ENCODE data around the gene SLC2A5. TPM values are rescaled to one million over a fixed set of nuclear protein-coding genes. Genes with fewer than 3 reads are reported as not detected.

SLC2A5 gene
- total RNA-seq, 1 experiment from 2014 or later = 0.61 TPM

DNA sequence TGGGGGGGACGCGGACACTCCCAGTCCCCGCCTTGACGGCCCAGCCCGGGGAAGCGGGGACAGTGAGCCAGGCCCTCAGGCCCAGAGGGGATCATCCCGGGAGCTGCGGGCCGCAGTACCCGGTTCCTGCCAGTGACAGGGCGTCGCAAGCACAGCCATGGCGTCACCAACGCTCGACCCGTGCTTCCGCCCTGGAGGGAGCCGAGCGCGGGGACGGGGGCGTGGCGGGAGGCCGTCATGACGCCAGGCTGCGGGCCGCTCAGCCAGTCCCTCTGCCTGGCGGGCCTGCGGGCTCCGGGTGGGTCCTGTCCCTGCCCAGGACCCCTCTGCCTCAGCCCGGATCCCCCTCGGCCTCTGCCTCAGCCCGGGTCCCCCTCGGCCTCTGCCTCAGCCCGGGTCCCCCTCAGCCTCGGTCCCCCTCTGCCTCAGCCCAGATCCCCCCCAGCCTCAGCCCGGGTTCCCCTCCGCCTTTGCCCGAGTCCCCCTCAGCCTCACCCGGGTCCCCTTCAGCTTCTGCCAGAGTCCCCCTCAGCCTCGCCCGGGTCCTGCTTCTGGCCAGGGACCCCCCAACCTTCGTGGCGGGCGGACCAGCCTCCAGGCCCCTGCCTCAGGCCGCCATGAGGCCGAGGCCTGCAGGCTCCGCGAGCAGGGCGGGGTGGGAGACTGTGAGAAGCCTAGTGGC, 2.3 kb upstream of the SLC2A5 start:
- intact Hi-C loops (cut with micrococcal nuclease) = no loop called here
- Mint-ChIP-seq H3K4me3 (ENCODE audit: unreplicated experiment) (no peak overlapping the region), H3K9me3 (ENCODE audit: unreplicated experiment) (no peaks in the 10 kb centered on the region), H3K27me3 (ENCODE audit: insufficient read depth, unreplicated experiment) (no peaks in the 10 kb centered on the region), H3K36me3 (ENCODE audit: insufficient read depth, unreplicated experiment) (peaks cover 6% of the 10 kb centered on the region), H3K4me1 (ENCODE audit: insufficient read depth, unreplicated experiment) (peaks cover 14% of the 10 kb centered on the region), H3K27ac (ENCODE audit: low read depth, unreplicated experiment) (no peak overlapping the region)
- POLR2A ChIA-PET = no interaction called here
- no peak for DNase-seq (ENCODE audit: unreplicated experiment)
- CTCF ChIA-PET = no interaction called here
- no TSS peak for BruUV-seq (replicated peaks)
- TF ChIP-seq CTCF (IDR thresholded peaks at IDR 0.05; ENCODE audit: unreplicated experiment) = no peak

DNA sequence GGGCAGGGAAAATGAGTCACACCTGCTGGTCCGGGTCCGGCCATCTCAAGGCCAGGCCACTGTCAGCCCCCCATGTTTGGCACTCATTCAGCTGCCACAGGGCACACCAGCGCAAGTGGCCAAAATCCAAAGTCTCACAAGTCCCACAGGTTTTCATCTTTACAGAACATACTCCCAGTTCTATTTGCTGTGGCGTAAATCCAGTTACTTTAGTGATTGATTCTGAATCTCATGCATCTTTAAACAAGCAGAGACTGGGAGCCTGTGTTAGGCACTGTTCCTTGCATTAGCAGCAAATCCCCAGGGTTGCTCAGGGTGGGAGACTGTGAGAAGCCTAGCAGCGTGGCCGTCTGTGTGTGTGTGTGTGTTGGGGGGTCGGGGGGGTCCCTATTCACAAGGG, 1.1 kb upstream of the SLC2A5 start:
- ChIA-PET CTCF (no interaction called here), POLR2A (no interaction called here)
- no peak overlapping the region for H3K4me3 Mint-ChIP-seq (ENCODE audit: unreplicated experiment)
- no peak overlapping the region for H3K27ac Mint-ChIP-seq (ENCODE audit: low read depth, unreplicated experiment)
- H3K27me3 Mint-ChIP-seq (ENCODE audit: insufficient read depth, unreplicated experiment) = no peaks in the 10 kb centered on the region
- BruUV-seq (replicated peaks) = no TSS peak
- DNase-seq (ENCODE audit: unreplicated experiment) = no peak
- no peaks in the 10 kb centered on the region for H3K9me3 Mint-ChIP-seq (ENCODE audit: unreplicated experiment)
- peaks cover 14% of the 10 kb centered on the region for H3K4me1 Mint-ChIP-seq (ENCODE audit: insufficient read depth, unreplicated experiment)
- TF ChIP-seq CTCF (IDR thresholded peaks at IDR 0.05; ENCODE audit: unreplicated experiment) = no peak
- intact Hi-C loops (cut with micrococcal nuclease) = no loop called here
- peaks cover 6% of the 10 kb centered on the region for H3K36me3 Mint-ChIP-seq (ENCODE audit: insufficient read depth, unreplicated experiment)

DNA sequence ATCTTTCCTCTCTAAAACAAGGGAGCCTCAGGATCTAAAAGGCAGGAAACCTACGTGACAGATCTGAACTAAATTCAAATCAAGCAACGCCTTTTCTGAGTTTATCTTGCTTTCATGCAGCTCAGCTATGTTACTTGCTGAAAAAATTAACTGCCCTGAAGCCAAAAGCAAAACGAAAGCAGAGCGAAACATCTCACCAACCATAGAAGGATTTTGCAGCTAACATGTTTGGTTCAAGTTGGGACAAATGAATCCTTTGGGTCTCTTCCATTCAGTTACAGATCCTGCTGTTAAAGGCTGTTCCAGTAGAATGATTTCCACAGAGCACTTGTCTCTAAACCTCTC, 482 bp downstream of the SLC2A5 start:
- ChIA-PET POLR2A (no interaction called here), CTCF (no interaction called here)
- H3K4me3 Mint-ChIP-seq (ENCODE audit: unreplicated experiment) = no peak overlapping the region
- DNase-seq (ENCODE audit: unreplicated experiment) = no peak
- peak overlapping the region; percentile 64 for H3K27ac Mint-ChIP-seq (ENCODE audit: low read depth, unreplicated experiment)
- no peak for TF ChIP-seq CTCF (IDR thresholded peaks at IDR 0.05; ENCODE audit: unreplicated experiment)
- H3K36me3 Mint-ChIP-seq (ENCODE audit: insufficient read depth, unreplicated experiment) = peaks cover 6% of the 10 kb centered on the region
- no peaks in the 10 kb centered on the region for H3K9me3 Mint-ChIP-seq (ENCODE audit: unreplicated experiment)
- no TSS peak for BruUV-seq (replicated peaks)
- intact Hi-C loops (cut with micrococcal nuclease) = no loop called here
- H3K27me3 Mint-ChIP-seq (ENCODE audit: insufficient read depth, unreplicated experiment) = no peaks in the 10 kb centered on the region
- peaks cover 7% of the 10 kb centered on the region for H3K4me1 Mint-ChIP-seq (ENCODE audit: insufficient read depth, unreplicated experiment)

DNA sequence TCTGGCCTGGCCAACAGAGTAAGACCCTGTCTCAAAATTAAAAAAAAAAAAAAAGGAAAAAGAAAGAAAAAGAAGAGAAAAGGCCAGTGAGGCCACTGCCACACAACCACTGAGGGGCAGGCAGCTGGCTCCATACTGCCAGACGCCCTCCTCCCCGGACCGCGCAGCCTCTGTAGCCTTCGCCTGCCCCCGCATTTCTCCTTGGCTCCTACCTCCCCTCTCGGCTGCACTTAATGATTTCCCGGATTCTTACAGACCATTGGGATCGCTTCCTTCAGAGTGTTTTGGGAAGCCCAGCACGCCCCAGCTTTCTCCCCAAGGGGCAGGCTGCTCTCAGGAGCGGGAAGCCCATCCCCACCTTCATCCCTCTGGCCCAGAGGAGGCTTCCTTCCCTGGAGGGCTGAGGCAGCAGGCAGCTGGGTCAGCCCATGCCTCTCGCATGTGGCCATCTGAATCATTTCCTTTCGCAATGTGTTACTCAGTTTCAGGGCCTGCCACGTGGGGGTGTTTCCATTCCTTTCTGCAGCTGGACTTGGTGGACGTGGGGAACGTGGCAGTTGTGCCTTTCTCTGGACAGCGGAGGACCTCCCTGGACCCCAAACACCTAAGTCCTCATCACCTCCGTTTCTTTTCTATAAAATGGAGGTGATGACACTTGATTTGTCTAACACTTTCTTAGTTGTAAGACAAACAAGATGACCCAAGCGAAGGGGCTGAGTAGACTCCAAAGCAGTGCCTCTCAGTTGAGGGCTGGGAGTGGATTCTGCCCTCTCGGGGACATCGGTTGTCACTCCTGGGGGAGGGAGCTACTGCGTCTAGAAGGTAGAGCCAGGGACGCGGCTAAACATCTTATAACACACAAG, 2.3 kb downstream of the SLC2A5 start:
- no peaks in the 10 kb centered on the region for H3K9me3 Mint-ChIP-seq (ENCODE audit: unreplicated experiment)
- H3K4me3 Mint-ChIP-seq (ENCODE audit: unreplicated experiment) = no peak overlapping the region
- ChIA-PET POLR2A (no interaction called here), CTCF (interaction anchor here (0.6 to 1.0 kb wide), 5 partner anchors 8 to 265 kb away, joined by 3 to 4 read pairs (median 3); no protein-coding TSS in a partner anchor)
- BruUV-seq (replicated peaks) = no TSS peak
- peak; percentile 58 for DNase-seq (ENCODE audit: unreplicated experiment)
- TF ChIP-seq CTCF (IDR thresholded peaks at IDR 0.05; ENCODE audit: unreplicated experiment) = no peak
- intact Hi-C loops (cut with micrococcal nuclease) = no loop called here
- H3K36me3 Mint-ChIP-seq (ENCODE audit: insufficient read depth, unreplicated experiment) = peaks cover 6% of the 10 kb centered on the region
- no peak overlapping the region for H3K27ac Mint-ChIP-seq (ENCODE audit: low read depth, unreplicated experiment)
- no peaks in the 10 kb centered on the region for H3K27me3 Mint-ChIP-seq (ENCODE audit: insufficient read depth, unreplicated experiment)
- H3K4me1 Mint-ChIP-seq (ENCODE audit: insufficient read depth, unreplicated experiment) = peaks cover 9% of the 10 kb centered on the region
